Mesenteric fat pad (tissue), 1 donor: ENCODE measurements around the gene SRRM3. TPM values are rescaled to one million over a fixed set of nuclear protein-coding genes. Genes with fewer than 3 reads are reported as not detected.
"Not testable (repeated sequence)": the region's sequence is repeated elsewhere in the genome, so short reads cannot be mapped to it uniquely, and the experiment has no call there.

ENCODE experiments used
- DNase-seq: peaks from one replicate; pipeline ENCODE4 v3.0.0-alpha.2; 2020; ENCODE audit warnings: low spot score
- long read RNA-seq: library from polyadenylated mRNA; unstranded; transcript quantifications from one replicate; pipeline ENCODE4 v2.0.0, GENCODE V29; 2020
- total RNA-seq: library from RNA; stranded (reverse); fragmentation: NEBNext Ultra II Directional; extraction: Animal tissue kit (Norgen Biotek cat#: 25700); gene quantifications from one replicate; pipeline ENCODE4 v1.2.1, GENCODE V29; 2021
- donor health status: DM: yes; HTN: yes; CAD: no.

The SRRM3 gene, protein sequence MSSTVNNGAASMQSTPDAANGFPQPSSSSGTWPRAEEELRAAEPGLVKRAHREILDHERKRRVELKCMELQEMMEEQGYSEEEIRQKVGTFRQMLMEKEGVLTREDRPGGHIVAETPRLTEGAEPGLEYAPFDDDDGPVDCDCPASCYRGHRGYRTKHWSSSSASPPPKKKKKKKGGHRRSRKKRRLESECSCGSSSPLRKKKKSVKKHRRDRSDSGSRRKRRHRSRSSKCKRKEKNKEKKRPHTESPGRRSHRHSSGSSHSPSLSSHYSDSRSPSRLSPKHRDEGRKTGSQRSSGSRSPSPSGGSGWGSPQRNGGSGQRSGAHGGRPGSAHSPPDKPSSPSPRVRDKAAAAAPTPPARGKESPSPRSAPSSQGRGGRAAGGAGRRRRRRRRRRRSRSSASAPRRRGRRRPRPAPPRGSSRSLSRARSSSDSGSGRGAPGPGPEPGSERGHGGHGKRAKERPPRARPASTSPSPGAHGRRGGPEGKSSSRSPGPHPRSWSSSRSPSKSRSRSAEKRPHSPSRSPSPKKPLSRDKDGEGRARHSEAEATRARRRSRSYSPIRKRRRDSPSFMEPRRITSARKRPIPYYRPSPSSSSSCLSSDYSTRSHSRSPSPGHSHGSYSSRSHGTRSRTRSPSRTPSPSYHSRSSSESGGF
- 4.8 TPM for total RNA-seq
- long read RNA-seq, transcript SRRM3-205 (4 exons, 2,150 nt), result major isoform, 7 of 23 reads
- long read RNA-seq, partial matches to known transcripts, result 5 of 23 reads
- long read RNA-seq, other reads (novel, unspliced or antisense), result 11 of 23 reads

DNA sequence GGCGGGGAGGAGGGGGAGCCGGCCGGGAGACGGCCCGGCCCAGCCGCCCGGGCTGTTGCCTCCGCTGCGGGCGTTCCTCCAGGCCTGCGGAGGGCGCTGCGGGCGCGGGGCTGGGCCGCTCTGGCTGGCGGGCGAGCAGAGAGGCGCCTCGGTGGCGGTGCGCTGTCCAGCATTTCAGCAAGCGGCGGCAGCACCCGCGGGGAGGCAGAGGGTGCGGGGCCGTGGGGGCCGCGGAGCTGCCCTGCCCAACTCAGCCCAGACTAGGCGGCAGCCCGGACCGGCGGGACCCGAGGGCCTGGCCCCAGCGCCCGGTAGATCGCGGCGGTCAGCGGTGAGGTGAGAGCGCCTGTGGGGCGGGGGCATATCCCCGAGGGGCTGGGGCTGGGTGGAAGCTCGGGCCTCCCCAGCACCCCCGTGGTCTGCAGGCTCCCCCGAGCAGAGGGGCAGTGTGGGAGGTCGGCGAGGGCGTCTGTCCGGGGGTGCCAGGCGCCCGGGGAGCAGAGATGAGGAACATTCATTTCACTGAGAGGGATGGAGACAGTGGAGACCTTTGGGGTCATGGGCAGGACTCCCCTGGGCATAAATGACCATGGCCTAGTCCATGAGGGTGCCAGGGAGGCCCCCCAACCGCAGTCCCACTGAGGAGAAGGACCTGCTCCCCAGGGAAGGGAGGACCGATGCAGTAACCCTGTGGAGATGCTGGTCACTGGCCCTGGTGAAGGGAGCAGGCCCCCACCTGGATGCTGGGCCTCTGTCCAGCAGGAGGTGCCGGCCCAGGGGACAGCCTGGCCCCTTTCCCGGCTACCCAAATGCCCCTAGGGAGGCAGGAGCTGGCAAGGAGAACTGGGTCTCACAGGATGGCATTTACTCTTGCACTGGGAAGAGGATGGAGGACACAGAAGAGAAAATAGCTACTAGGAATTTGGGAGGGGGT is at the start of gene SRRM3:
SRRM3 (plus strand) TSS at position 165 of the 934 bp plus-strand sequence. CDS start 33,171 bp downstream, outside the sequence.
- peak; percentile 93 for DNase-seq

GRCh38 chr7:76151932-76152331 is 49.8 kb upstream of the SRRM3 start:
- no peak for DNase-seq

DNA sequence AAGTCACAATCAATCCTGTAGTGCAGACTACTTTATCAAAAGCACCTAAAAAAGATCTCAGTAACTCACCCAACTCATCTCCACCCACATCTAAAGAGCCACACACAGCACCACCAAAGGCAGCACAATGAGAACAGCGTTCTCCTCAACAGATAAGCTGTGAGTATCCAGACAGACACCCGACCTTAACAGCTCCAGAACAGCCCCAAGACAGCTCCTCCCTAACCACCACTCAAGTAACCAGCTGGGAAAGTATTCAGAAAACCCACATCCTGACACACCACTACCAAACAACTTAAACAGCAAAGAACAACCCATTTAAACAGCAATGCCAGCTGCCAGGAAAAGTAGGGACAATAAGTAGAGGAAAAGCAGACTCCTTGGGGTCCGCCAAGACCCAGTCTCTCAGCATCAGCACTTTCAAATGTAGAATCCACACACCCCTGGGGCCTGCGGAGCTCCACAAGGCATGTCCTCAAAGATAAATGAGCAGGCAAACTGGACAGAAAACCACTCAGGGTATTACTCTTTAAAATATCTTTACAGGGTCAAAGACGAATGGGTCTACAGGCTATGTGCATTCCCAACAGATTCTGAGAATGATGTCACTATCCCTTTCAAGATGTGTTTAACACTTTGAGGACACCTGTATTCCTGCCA is 48.0 kb upstream of the SRRM3 start:
- DNase-seq, result not testable (repeated sequence)

- DNase-seq, result peak; percentile 88
These were observed 45.8 kb upstream of the SRRM3 start for GRCh38 chr7:76155938-76156337.

DNA sequence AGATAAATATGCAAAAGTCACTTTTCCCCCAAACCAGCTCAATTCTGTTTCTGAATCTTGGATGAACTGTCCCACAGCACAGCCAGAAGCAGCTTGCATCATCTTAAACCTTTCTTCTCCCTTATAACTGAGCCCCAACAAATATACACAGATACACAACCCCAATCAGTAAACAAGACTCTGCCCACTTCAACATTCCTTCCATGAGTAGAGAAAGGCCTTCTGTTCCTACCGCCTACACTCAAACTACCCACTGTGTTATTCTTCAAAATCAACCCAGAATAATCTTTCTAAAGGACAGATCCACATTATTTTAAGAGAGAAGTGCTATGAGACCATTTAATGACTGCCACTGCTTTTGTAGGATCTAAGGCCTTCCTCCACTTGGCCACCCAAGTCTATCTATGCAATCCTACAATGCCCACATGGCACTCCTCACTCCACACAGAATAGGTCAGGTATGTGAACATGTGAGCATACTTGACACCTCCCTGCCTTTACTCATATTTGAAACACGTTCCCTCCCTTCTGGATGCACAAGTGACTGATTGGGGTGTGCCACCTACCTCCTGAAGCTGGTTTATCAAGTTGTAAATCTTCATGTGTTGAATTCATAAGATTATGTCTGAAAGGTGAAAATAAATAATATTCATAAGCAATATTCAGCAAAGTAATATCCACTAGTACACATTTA is 44.6 kb upstream of the SRRM3 start:
- DNase-seq, result not testable (repeated sequence)

DNA sequence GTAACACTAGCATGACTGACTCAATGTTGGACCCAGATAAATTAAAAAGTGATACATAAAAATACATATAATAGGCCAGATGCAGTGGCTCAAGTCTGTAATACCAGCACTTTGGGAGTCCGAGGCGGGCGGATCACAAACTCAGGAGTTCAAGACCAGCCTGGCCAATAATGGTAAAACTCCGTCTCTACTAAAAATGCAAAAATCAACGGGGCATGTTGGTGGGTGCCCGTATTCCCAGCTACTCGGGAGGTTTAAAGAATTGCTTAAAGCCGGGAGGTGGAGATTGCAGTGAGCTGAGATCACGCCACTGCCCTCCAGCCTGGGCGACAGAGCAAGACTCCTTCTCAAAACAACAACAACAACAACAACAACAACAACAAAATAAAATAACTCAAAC is 43.3 kb upstream of the SRRM3 start:
- not testable (repeated sequence) for DNase-seq

DNA sequence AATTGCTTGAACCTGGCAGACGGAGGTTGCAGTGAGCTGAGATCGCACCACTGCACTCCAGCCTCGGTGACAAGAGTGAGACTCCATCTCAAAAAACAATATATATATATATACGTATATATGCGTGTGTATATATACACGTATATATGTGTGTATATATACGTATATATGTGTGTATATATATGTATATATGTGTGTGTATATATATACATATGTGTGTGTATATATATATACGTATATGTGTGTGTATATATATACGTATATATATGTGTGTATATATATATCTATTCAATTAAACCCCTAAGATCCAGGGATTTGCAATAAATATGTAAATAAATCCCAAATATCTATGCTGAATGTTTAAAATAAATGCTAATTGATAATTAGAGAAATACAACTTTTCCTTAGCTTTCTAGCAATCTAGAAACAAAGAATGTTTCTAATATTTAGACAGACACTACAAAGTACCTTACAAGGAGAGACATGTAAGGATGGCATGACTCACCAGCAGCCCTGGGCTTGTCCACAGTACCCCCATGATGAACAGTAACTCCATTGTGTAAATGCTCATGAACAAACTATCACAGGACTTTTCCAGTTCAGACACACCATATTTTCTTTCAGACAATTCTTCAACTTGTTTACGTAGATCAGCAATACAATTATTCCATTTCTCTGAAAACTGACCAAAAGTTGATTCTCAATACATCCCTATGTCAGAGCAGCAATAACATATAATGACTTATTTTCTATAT is 39.1 kb upstream of the SRRM3 start:
- not testable (repeated sequence) for DNase-seq

DNA sequence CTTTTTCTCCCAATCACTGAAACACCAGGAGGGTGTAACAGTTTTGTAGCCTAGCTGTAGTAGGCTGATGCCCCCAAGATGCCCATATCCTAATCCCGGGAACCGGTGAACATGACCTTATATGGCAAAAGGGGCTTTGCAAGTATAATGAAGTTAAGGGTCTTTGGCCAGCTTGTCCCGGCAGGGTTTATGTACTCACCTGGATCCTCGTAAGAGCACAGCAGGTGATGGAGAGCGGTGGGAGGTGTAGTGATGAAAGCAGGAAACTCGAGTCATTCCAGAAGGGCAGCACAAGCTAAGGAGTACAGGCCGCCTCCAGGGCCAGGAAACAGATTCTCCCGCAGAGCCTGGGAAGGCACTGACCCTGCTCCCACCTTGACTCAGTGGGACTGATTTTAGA is 37.9 kb upstream of the SRRM3 start:
- not testable (repeated sequence) for DNase-seq

DNA sequence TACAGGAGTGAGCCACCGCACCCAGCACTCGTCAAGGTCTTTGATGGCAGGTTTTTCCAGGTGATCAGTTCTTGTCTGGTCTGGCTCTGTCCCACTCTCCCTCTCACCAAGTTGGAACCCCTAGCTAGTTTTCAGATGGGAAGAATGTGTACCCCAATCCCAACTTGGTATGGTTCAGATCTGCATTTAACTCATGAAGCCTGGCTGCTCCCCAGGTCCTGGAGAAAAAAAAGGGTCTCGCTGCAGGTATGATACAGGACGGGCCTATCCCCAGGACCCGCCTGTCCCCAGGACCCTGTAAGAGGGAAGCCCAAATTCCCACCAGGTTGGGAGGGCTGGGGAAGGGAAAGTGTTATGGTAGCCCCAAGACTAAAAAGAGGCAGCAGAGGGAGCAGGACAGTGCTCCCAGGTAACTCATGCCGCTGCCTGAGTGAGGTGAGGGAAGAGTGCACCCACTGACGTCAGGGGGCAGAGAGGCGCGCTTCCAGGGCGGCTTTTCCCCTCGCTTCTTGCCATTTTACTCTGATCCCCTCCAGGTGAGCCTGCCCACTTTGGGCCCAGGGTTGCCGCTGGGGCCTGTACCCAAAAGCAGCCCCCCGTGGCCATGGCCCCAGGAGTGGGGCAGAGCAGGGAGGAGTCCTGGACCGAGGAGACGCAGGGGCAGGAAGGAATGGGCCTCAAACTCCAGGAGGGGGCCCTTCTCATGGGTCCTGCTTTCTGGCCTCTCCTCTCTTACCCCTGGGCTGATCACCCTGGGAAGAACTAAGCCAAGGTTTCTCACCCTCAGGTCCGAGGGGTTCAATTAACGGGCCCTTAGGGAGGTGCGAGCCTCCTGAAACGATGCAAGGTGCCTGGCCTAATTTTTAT is 36.4 kb upstream of the SRRM3 start:
- peak; percentile 68 for DNase-seq

DNA sequence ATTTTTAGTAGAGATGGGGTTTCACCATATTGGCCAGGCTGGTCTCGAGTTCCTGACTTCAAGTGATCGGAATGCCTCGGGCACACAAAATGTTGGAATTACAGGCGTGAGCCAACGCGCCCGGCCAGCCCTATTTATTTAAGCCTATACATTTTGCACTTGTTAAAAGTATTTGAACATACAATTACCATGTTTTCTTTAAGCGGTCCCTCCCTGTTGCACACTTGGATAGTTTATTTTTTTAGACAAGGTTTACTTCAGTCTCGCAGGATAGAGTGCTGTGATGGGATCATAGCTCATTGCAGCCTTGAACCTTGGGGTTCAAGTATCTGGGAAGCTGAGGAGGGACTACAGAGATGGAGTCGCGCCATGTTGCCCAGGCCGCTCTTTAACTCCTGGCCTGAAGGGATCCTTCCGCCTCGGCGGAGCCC is 35.7 kb upstream of the SRRM3 start:
- DNase-seq, result peak; percentile 51

- peak; percentile 100 for DNase-seq
These were observed 35.1 kb upstream of the SRRM3 start for GRCh38 chr7:76166404-76167255.

GRCh38 chr7:76173566-76174205 is 28.0 kb upstream of the SRRM3 start:
- no peak for DNase-seq

GRCh38 chr7:76176951-76177350 is 24.7 kb upstream of the SRRM3 start:
- DNase-seq, result not testable (repeated sequence)

- DNase-seq, result no peak
These were observed 22.0 kb upstream of the SRRM3 start for GRCh38 chr7:76179686-76180085.

- DNase-seq, result no peak
These were observed 19.3 kb upstream of the SRRM3 start for GRCh38 chr7:76182225-76182960.
